Measurements from ENCODE around the gene RAB3IP.

Gene RAB3IP

DNA sequence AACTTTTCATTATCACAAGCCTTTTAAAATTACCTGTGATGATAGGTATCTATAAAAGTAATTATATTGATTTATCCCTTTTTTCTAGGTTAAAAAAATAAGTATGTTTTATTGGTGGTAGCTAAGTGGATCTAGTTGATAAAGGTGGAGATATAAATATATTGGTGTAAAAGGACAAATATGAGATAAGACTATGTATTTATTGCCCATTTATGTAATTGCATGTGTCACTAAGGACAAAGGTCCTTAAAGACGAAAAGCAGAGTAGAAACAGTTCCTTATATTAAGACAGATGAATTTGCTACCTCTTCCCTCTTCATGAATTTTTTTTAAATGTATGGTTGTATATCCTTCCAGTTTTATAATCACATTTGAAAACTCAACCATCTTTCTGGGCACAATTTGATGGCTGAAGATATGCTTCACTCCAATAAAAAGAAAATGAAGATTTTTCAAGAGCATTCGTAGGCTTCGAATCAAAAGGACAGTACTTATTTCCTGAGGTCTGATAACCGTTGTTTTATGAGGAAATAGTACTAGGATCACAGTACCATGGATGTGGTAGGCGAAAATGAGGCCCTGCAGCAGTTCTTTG lies 86.4 kb downstream of the RAB3IP start, which contains the start of gene MYRFL:
MYRFL (plus strand) TSS at position 262 of the 595 bp plus-strand sequence; CDS start at position 553, 291 bp downstream.
- Histone ChIP-seq H3K4me1 (ENCODE audit: low read length) (no peaks in the 10 kb centered on the region), H4K20me1 (ENCODE audit: insufficient read depth, low read length) (no peaks in the 10 kb centered on the region), H3K79me2 (ENCODE audit: low read length) (no peaks in the 10 kb centered on the region), H2AFZ (ENCODE audit: low read depth, low read length) (no peak within 1 kb of the TSS), H3K36me3 (replicated peaks; ENCODE audit: low read depth, low read length) (no peaks in the 10 kb centered on the region), H3K9me3 (ENCODE audit: insufficient read depth, low read length) (no peaks in the 10 kb centered on the region), H3K27me3 (ENCODE audit: low read depth, low read length) (no peaks in the 10 kb centered on the region), H3K9ac (ENCODE audit: low read length) (no peak within 1 kb of the TSS), H3K4me2 (ENCODE audit: low read length) (no peak within 1 kb of the TSS), H3K4me3 (ENCODE audit: low read length) (no peak within 1 kb of the TSS), H3K27ac (ENCODE audit: low read length) (no peak within 1 kb of the TSS)
- TF ChIP-seq EZH2phosphoT487 (IDR thresholded peaks at IDR 0.05; ENCODE audit: low read depth): no peak
- TF ChIP-seq, protein P1, sequence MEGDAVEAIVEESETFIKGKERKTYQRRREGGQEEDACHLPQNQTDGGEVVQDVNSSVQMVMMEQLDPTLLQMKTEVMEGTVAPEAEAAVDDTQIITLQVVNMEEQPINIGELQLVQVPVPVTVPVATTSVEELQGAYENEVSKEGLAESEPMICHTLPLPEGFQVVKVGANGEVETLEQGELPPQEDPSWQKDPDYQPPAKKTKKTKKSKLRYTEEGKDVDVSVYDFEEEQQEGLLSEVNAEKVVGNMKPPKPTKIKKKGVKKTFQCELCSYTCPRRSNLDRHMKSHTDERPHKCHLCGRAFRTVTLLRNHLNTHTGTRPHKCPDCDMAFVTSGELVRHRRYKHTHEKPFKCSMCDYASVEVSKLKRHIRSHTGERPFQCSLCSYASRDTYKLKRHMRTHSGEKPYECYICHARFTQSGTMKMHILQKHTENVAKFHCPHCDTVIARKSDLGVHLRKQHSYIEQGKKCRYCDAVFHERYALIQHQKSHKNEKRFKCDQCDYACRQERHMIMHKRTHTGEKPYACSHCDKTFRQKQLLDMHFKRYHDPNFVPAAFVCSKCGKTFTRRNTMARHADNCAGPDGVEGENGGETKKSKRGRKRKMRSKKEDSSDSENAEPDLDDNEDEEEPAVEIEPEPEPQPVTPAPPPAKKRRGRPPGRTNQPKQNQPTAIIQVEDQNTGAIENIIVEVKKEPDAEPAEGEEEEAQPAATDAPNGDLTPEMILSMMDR (IDR thresholded peaks at IDR 0.05; ENCODE audit: low read depth, low read length): no peak

DNA sequence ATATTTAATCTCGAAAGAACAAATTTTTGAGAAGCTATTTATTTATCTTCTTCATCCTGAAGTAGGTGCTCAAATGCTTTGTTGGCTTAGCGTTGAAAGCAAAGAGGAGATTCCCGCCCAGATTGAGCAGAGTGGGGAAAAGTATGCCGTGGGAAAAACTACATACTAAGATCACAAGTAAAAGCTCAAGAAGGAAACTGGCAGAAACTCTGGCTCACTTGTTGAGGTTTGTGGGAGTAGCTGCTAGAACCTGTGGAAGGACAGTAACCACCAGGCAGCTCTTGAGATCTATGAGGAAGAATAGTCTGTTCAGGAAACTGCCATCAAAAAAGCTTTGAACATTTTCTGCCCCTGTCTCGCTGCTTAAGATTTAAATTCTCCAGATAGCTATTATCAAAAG lies 90.2 kb downstream of the RAB3IP start:
- no peaks in the 10 kb centered on the region for H3K4me1 ChIP-seq (ENCODE audit: low read length)
- H3K27me3 ChIP-seq (ENCODE audit: low read depth, low read length): no peaks in the 10 kb centered on the region
- no peaks in the 10 kb centered on the region for H3K79me2 ChIP-seq (ENCODE audit: low read length)
- no peaks in the 10 kb centered on the region for H3K9me3 ChIP-seq (ENCODE audit: insufficient read depth, low read length)
- H4K20me1 ChIP-seq (ENCODE audit: insufficient read depth, low read length): no peaks in the 10 kb centered on the region
- no peaks in the 10 kb centered on the region for H3K36me3 ChIP-seq (replicated peaks; ENCODE audit: low read depth, low read length)
- H3K27ac ChIP-seq (ENCODE audit: low read length): no peak overlapping the region
- no peak overlapping the region for H3K9ac ChIP-seq (ENCODE audit: low read length)
- TF ChIP-seq, protein P1 (IDR thresholded peaks at IDR 0.05; ENCODE audit: low read depth, low read length): no peak
- no peak for TF ChIP-seq EZH2phosphoT487 (IDR thresholded peaks at IDR 0.05; ENCODE audit: low read depth)
- H3K4me3 ChIP-seq (ENCODE audit: low read length): no peak overlapping the region
- H3K4me2 ChIP-seq (ENCODE audit: low read length): no peak overlapping the region
- no peak overlapping the region for H2AFZ ChIP-seq (ENCODE audit: low read depth, low read length)

DNA sequence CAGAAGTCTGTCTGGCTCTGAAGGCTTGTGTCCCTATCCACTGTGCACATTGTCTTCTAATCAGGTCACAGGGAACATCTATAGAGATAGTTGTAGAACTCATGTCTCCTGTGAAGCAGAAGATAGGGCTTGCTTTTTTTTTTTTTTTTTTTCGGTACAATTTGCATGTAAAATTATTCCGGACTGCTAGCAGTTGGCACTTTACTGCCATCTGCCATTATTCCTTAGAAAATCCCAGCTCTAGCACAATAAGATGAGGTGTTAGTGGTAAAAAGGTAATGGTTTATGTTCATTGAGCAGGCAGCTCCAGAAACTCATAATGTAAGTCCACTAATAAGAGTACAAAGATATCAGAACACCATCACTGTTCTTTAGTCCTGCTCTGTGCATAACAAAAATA lies 95.0 kb downstream of the RAB3IP start:
- Histone ChIP-seq H3K27ac (ENCODE audit: low read length) (no peak overlapping the region), H3K4me2 (ENCODE audit: low read length) (no peak overlapping the region), H3K4me1 (ENCODE audit: low read length) (peaks cover 10% of the 10 kb centered on the region), H3K27me3 (ENCODE audit: low read depth, low read length) (no peaks in the 10 kb centered on the region), H2AFZ (ENCODE audit: low read depth, low read length) (no peak overlapping the region), H3K9me3 (ENCODE audit: insufficient read depth, low read length) (no peaks in the 10 kb centered on the region), H3K4me3 (ENCODE audit: low read length) (no peak overlapping the region), H4K20me1 (ENCODE audit: insufficient read depth, low read length) (no peaks in the 10 kb centered on the region), H3K9ac (ENCODE audit: low read length) (no peak overlapping the region), H3K36me3 (replicated peaks; ENCODE audit: low read depth, low read length) (no peaks in the 10 kb centered on the region), H3K79me2 (ENCODE audit: low read length) (no peaks in the 10 kb centered on the region)
- TF ChIP-seq, protein P1 (IDR thresholded peaks at IDR 0.05; ENCODE audit: low read depth, low read length): no peak
- no peak for TF ChIP-seq EZH2phosphoT487 (IDR thresholded peaks at IDR 0.05; ENCODE audit: low read depth)

DNA sequence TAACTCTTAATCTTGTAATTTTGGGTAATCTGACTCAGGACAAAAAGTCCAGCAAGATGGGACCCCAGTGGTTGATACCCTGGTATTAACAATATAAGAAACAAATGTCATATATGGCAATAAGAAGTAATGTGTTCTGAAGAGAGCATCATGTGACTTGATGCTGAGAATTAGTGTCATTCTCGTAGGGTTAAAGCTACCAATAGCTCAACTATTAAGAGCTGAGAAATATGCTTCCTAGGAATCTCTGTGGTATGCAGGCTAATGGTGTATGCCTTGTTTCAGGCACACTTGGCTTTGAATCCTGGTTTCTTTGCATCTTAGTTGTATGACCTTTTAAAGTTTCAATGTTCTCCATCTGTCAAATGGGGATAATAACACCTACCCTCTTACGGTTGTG lies 95.5 kb downstream of the RAB3IP start:
- Histone ChIP-seq H4K20me1 (ENCODE audit: insufficient read depth, low read length) (no peaks in the 10 kb centered on the region), H3K27ac (ENCODE audit: low read length) (no peak overlapping the region)
- TF ChIP-seq, protein P1 (IDR thresholded peaks at IDR 0.05; ENCODE audit: low read depth, low read length): no peak
- TF ChIP-seq EZH2phosphoT487 (IDR thresholded peaks at IDR 0.05; ENCODE audit: low read depth): no peak

More for the DNA sequence above, 95.5 kb downstream of the RAB3IP start:
- Histone ChIP-seq H3K4me1 (ENCODE audit: low read length) (peaks cover 10% of the 10 kb centered on the region), H3K27me3 (ENCODE audit: low read depth, low read length) (no peaks in the 10 kb centered on the region), H3K9me3 (ENCODE audit: insufficient read depth, low read length) (no peaks in the 10 kb centered on the region), H3K4me2 (ENCODE audit: low read length) (no peak overlapping the region), H2AFZ (ENCODE audit: low read depth, low read length) (no peak overlapping the region), H3K9ac (ENCODE audit: low read length) (no peak overlapping the region), H3K4me3 (ENCODE audit: low read length) (no peak overlapping the region), H3K79me2 (ENCODE audit: low read length) (no peaks in the 10 kb centered on the region), H3K36me3 (replicated peaks; ENCODE audit: low read depth, low read length) (no peaks in the 10 kb centered on the region)

Measured in OCI-LY3 (cell line).